Myometrial cell (primary cell): ENCODE results near the gene NID1. TPM values are rescaled to one million over a fixed set of nuclear protein-coding genes. Genes with fewer than 3 reads are reported as not detected.

ENCODE experiments used
- total RNA-seq: library from RNA; depleted of rRNA; stranded (reverse); fragments of >200 nt; gene quantifications from 2 replicates; pipeline ENCODE4 v1.2.3, GENCODE V29; 2015

NID1 gene
- 260 and 295 TPM in 2 replicates for total RNA-seq

GRCh38 chr1:236064674-236065508 is at the start of gene NID1:
Gene NID1, minus strand, starts transcription at chr1:236065090. Its CDS starts 11 bp downstream, at chr1:236065079.

Other genes with a start within 250 kb of the NID1 start
- gene LYST, start 198.2 kb downstream of the NID1 start, total RNA-seq, result 5.8 and 15.8 TPM in 2 replicates
- 11.9 and 16.1 TPM in 2 replicates for gene GPR137B, start 77.4 kb upstream of the NID1 start, total RNA-seq
- gene ERO1B, start 216.9 kb upstream of the NID1 start, total RNA-seq, result 0.29 and 1.2 TPM in 2 replicates